Cardiac muscle cell (in vitro differentiated cells and primary cell): Measurements from ENCODE around the gene UBE3A. TPM values are rescaled to one million over a fixed set of nuclear protein-coding genes. Genes with fewer than 3 reads are reported as not detected.
A peak's percentile ranks its signal among the peaks of the same experiment; 100 is the strongest.

Experiments used
- DNase-seq, 2 donors: peaks; one replicate each; pipeline versions ENCODE4 v3.0.0 to v3.0.0-alpha.2; 2010 to 2017; ENCODE audit warnings: low read depth in 1 of 2, low spot score in 1 of 2
- H3K27ac ChIP-seq: fragments of 200-600 bp; sonication (generic); 2 replicates; pipeline ENCODE4 v1.5.1; 2016
- H3K27me3 ChIP-seq: fragments of 200-600 bp; sonication (generic); 2 replicates; pipeline ENCODE4 v1.6.0; 2016; ENCODE audit warnings: control low read depth
- H3K36me3 ChIP-seq: fragments of 200-600 bp; sonication (generic); 2 replicates; pipeline ENCODE4 v1.5.1; 2016; ENCODE audit warnings: control low read depth
- H3K4me1 ChIP-seq: fragments of 200-600 bp; sonication (generic); 2 replicates; pipeline ENCODE4 v1.8.1; 2017; ENCODE audit warnings: low read depth, mild to moderate bottlenecking, mixed run types
- H3K4me3 ChIP-seq: fragments of 200-600 bp; sonication (generic); 2 replicates; pipeline ENCODE4 v1.5.1; 2016; ENCODE audit warnings: mild to moderate bottlenecking
- H3K9me3 ChIP-seq: fragments of 200-600 bp; sonication (generic); 2 replicates; pipeline ENCODE4 v1.5.1; 2017; ENCODE audit warnings: low read depth, mild to moderate bottlenecking, control low read depth
- CTCF ChIP-seq: IDR thresholded peaks from 2 replicates; pipeline ENCODE4 v1.5.1; 2012; ENCODE audit warnings: low read depth, mild to moderate bottlenecking, low read length
- polyA plus RNA-seq: library from polyadenylated mRNA; unstranded; fragments of >200 nt; fragmentation: Nextera tagmentation; extraction: Ambion mirVana; gene quantifications from 2 replicates; pipeline ENCODE4 v1.2.1, GENCODE V29; 2016
- total RNA-seq: library from RNA; depleted of rRNA; stranded (reverse); fragments of >200 nt; gene quantifications from 2 replicates; pipeline ENCODE4 v1.2.3, GENCODE V29; 2016

Gene UBE3A
- total and polyA plus RNA-seq, 2 experiments from 2014 or later = 92.2 to 96.2 TPM

DNA sequence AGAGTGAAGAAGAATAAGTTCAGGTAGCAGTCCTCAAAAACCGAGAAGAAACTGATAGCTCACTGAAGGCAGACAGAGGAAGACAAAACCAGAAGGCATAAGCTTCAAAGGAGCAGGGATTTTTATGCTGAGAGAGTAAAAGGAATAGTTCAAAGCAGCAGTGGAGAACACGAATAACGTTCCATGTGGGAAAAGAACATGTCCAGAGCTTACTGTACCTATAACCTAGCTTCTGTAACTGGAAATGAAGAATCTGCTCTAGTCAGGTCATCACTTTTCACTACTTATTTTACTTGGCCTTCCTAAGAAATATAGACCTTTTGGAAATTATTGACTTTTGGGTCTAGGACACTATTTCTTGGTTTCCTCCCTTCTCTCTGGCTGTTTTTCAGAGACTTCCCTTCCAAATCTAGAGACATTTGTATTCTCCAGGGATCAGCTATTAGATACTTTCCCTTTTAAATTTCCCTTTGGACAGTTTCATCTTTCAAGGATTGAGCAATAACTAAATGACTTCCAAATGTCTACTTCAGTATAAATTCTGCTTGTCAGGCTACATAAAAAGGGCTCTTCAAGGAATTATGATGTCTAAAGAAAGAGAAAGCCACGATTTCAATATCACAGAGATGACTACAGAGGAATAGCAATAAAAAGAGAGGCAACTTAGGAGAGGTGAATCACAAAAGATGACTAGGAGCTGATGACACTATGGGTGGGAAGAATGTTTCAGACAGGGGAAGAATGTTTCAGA lies 46.7 kb downstream of the UBE3A start:
- Histone ChIP-seq H3K36me3 (no peaks in the 10 kb centered on the region), H3K9me3 (no peaks in the 10 kb centered on the region), H3K27ac (no peak overlapping the region), H3K4me3 (no peak overlapping the region), H3K4me1 (no peaks in the 10 kb centered on the region), H3K27me3 (no peaks in the 10 kb centered on the region)
- no peak for TF ChIP-seq CTCF
- DNase-seq = peak in 1 of 2 donors; percentile 44

DNA sequence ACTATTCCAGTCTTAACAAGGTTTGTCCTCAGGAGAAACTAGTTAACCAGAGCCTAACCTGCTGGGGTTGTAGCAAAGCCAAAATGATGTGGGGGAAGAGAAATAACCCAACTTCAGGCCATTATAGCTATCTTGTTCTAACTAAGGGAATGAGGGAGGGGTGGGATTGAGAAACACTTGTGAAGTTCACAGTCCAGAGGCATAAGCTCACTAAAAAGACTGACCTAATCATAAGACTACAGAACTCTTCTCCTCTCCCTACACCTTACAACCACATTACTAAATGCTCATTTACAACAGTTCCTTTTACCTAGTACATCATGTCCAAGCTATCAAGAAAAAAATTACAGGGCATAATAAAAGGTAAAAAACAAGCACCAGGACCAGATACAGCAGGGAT lies 52.8 kb downstream of the UBE3A start:
- no peaks in the 10 kb centered on the region for H3K36me3 ChIP-seq
- no peaks in the 10 kb centered on the region for H3K4me1 ChIP-seq
- no peaks in the 10 kb centered on the region for H3K27me3 ChIP-seq
- no peaks in the 10 kb centered on the region for H3K9me3 ChIP-seq
- no peak for TF ChIP-seq CTCF
- H3K4me3 ChIP-seq = no peak overlapping the region
- DNase-seq = no peak
- H3K27ac ChIP-seq = no peak overlapping the region

- H3K36me3 ChIP-seq = no peaks in the 10 kb centered on the region
- H3K9me3 ChIP-seq = no peaks in the 10 kb centered on the region
- no peak for TF ChIP-seq CTCF
- H3K4me1 ChIP-seq = no peaks in the 10 kb centered on the region
- H3K27ac ChIP-seq = no peak overlapping the region
- no peaks in the 10 kb centered on the region for H3K27me3 ChIP-seq
- no peak overlapping the region for H3K4me3 ChIP-seq
- no peak for DNase-seq
Measured at GRCh38 chr15:25381579-25381978, 57.2 kb downstream of the UBE3A start.

GRCh38 chr15:25378501-25378901 lies 60.3 kb downstream of the UBE3A start:
- Histone ChIP-seq H3K4me1 (no peaks in the 10 kb centered on the region), H3K27me3 (no peaks in the 10 kb centered on the region), H3K9me3 (no peaks in the 10 kb centered on the region), H3K36me3 (peaks cover 17% of the 10 kb centered on the region), H3K27ac (no peak overlapping the region), H3K4me3 (no peak overlapping the region)
- DNase-seq = no peak
- no peak for TF ChIP-seq CTCF

- H3K36me3 ChIP-seq = peaks cover 36% of the 10 kb centered on the region
- H3K9me3 ChIP-seq = no peaks in the 10 kb centered on the region
- no peaks in the 10 kb centered on the region for H3K4me1 ChIP-seq
- no peak overlapping the region for H3K27ac ChIP-seq
- DNase-seq = peak in 1 of 2 donors; percentile 50
- H3K27me3 ChIP-seq = no peaks in the 10 kb centered on the region
- no peak overlapping the region for H3K4me3 ChIP-seq
- TF ChIP-seq CTCF = no peak
Measured at GRCh38 chr15:25375557-25375956, 63.3 kb downstream of the UBE3A start.
